Vagina (tissue), 2 donors: Measurements from ENCODE around the gene DGKI. TPM values are rescaled to one million over a fixed set of nuclear protein-coding genes. Genes with fewer than 3 reads are reported as not detected.

Experiments
- DNase-seq, 2 donors: peaks; one replicate each; pipeline ENCODE4 v3.0.0-alpha.2; 2017; ENCODE audit errors: extremely low spot score in 2 of 2
- H3K27ac ChIP-seq: fragments of 200-600 bp; sonication (generic); one replicate; pipeline ENCODE4 v1.5.1; 2019
- H3K27me3 ChIP-seq: fragments of 200-600 bp; sonication (generic); one replicate; pipeline ENCODE4 v1.5.1; 2019
- H3K36me3 ChIP-seq, 2 donors: fragments of 200-600 bp; sonication (generic); one replicate each; pipeline ENCODE4 v1.5.1; 2017 to 2019
- H3K4me1 ChIP-seq: fragments of 200-600 bp; sonication (generic); one replicate; pipeline ENCODE4 v1.5.1; 2019
- H3K4me3 ChIP-seq, 2 donors: fragments of 200-600 bp; sonication (generic); 1 replicate in 1 of 2; 2 replicates in 1 of 2; pipeline ENCODE4 v1.5.1; 2016 to 2019
- H3K9me3 ChIP-seq: fragments of 200-600 bp; sonication (generic); one replicate; pipeline ENCODE4 v1.5.1; 2019
- POLR2A ChIP-seq, 2 donors: fragments of 450-650 bp; IDR thresholded peaks; one replicate each; pipeline ENCODE4 v1.6.1; 2017; ENCODE audit warnings: antibody characterized with exemption in 2 of 2, mild to moderate bottlenecking in 2 of 2, moderate library complexity in 2 of 2
- POLR2AphosphoS5 ChIP-seq, 2 donors: sonication (generic); formaldehyde crosslinking; IDR thresholded peaks; one replicate each; pipeline ENCODE4 v1.9.0; 2017; ENCODE audit warnings: antibody characterized with exemption in 2 of 2, mild to moderate bottlenecking in 2 of 2, low read depth in 1 of 2; ENCODE audit not compliant: insufficient read depth in 1 of 2
- intact Hi-C: fragments of 100-400 bp; cut with DNase I; formaldehyde crosslinking; loops from one replicate; pipeline ENCODE4 v1.15.1; 2023
- total RNA-seq: library from RNA; depleted of rRNA; stranded (reverse); fragments of >200 nt; gene quantifications from one replicate; pipeline ENCODE4 v1.2.3, GENCODE V29; 2016
- TF ChIP-seq, protein P1 (sequence below), 3 experiments: fragments of 450-650 bp in 2 of 3; fragments of 200-600 bp in 1 of 3; sonication (generic) in 1 of 3; IDR thresholded peaks; one replicate each; pipeline ENCODE4 v1.5.1; 2017 to 2019; ENCODE audit warnings: antibody characterized with exemption in 3 of 3, mild to moderate bottlenecking in 2 of 3, moderate library complexity in 2 of 3

DGKI gene
- total RNA-seq, 1 donor from 2014 or later, result 1.2 TPM

DNA sequence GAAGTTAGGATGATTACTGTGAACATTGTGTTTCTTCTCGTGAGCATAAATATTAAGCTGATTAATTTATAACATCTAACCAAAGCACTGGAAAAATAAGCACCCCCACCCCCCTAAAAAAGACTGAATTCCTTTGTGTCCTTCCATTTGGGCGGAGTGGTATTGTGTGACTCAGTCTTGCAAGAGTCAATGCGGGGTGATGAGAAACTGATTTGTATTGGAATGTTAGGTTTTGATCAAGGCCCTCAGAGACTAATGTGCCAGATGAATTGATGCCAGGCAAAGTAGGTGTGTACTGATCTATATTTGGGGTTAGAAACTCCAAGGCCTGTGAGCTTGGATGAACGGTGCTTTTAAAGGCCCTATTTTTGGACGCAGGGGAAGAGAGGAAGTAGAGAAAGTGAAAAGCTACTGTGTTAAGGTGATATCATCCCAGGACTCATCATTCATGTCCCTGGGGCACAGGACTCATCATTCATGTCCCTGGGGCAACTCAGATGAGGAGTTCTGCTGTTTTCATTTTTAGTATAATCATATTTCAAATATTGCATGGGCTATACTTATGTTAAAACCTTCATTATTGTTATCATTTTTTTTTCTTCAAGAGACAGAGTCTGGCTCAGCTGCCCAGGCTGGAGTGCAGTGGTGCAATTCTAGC is 442.0 kb downstream of the DGKI start:
- H3K27ac ChIP-seq, result no peak overlapping the region
- H3K9me3 ChIP-seq, result no peaks in the 10 kb centered on the region
- H3K4me3 ChIP-seq, result no peak overlapping the region
- no peaks in the 10 kb centered on the region for H3K27me3 ChIP-seq
- H3K4me1 ChIP-seq, result no peaks in the 10 kb centered on the region
- DNase-seq, result no peak
- intact Hi-C loops, result no loop called here
- no peaks in the 10 kb centered on the region for H3K36me3 ChIP-seq
- TF ChIP-seq POLR2AphosphoS5 (IDR thresholded peaks at IDR 0.05; ENCODE audit: insufficient read depth in 1 of 2, low read depth in 1 of 2) (no peak), POLR2A (IDR thresholded peaks at IDR 0.05) (no peak)
- TF ChIP-seq, protein P1, sequence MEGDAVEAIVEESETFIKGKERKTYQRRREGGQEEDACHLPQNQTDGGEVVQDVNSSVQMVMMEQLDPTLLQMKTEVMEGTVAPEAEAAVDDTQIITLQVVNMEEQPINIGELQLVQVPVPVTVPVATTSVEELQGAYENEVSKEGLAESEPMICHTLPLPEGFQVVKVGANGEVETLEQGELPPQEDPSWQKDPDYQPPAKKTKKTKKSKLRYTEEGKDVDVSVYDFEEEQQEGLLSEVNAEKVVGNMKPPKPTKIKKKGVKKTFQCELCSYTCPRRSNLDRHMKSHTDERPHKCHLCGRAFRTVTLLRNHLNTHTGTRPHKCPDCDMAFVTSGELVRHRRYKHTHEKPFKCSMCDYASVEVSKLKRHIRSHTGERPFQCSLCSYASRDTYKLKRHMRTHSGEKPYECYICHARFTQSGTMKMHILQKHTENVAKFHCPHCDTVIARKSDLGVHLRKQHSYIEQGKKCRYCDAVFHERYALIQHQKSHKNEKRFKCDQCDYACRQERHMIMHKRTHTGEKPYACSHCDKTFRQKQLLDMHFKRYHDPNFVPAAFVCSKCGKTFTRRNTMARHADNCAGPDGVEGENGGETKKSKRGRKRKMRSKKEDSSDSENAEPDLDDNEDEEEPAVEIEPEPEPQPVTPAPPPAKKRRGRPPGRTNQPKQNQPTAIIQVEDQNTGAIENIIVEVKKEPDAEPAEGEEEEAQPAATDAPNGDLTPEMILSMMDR (IDR thresholded peaks at IDR 0.05), result no peak

DNA sequence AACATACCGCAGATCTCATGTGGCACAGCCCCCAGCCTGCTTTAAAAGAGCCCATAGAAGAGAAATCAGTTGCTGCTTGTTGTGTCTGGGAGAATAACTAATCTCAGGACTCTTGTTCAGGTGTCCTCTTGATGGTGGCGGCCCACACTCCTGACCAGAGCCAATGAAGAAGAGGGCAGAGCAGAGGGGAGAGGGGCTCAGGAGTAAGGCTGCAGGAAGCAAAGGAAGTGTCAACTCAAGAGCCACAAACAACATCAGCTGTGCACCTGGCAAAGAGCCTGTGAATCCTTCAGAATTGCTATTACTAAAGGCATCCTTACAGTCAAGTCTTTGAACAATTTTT is 443.4 kb downstream of the DGKI start:
- no peaks in the 10 kb centered on the region for H3K4me1 ChIP-seq
- DNase-seq, result no peak

DNA sequence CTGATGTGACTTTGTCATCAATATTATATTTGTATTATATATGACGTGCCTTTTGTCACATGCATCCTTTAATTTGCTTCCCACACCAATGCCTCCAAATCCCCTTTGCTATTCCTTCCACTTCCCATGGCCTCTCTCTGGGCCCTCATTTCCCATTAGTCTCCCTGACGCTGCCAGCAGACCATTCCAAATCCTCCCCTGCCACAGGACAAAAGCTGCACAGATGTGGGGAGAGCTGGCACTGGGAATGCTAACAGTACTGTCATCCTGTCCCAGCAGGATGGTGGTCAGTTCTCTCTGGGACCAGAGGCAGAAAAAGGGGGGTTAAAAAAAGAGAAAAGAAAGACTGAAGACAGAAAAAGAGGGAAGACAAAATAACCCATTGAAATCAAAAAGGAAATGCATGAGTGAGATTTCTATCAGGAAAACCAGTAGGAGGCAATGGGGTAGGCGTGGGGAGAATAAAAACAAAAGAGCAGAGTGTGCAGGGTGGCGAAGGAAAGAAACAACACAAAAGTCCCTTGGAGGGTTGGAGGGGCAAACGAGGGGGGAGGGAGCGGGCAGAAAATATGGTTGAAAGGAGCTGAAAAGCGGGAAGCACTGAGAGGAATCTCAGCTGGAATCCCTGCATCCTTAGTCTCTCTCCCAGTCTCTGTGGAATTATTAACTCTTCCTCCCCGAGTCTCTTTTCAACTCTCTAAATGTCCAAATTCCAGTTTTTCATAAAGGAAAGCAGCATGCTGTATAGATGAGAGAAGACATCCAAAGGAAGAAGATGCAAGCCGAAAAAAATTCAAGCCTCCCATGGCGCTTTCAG is 444.0 kb downstream of the DGKI start:
- Histone ChIP-seq H3K36me3 (no peaks in the 10 kb centered on the region), H3K9me3 (no peaks in the 10 kb centered on the region), H3K4me1 (no peaks in the 10 kb centered on the region), H3K4me3 (no peak overlapping the region), H3K27ac (no peak overlapping the region), H3K27me3 (no peaks in the 10 kb centered on the region)
- DNase-seq, result no peak
- TF ChIP-seq POLR2A (IDR thresholded peaks at IDR 0.05) (no peak), POLR2AphosphoS5 (IDR thresholded peaks at IDR 0.05; ENCODE audit: insufficient read depth in 1 of 2, low read depth in 1 of 2) (no peak)
- TF ChIP-seq, protein P1 (IDR thresholded peaks at IDR 0.05), result no peak
- intact Hi-C loops, result no loop called here

More for the DNA sequence above, 443.4 kb downstream of the DGKI start:
- no peaks in the 10 kb centered on the region for H3K36me3 ChIP-seq
- TF ChIP-seq, protein P1 (IDR thresholded peaks at IDR 0.05), result no peak
- no peak for TF ChIP-seq POLR2A (IDR thresholded peaks at IDR 0.05)
- TF ChIP-seq POLR2AphosphoS5 (IDR thresholded peaks at IDR 0.05; ENCODE audit: insufficient read depth in 1 of 2, low read depth in 1 of 2), result no peak
- H3K9me3 ChIP-seq, result no peaks in the 10 kb centered on the region
- H3K27me3 ChIP-seq, result no peaks in the 10 kb centered on the region
- H3K27ac ChIP-seq, result no peak overlapping the region
- no peak overlapping the region for H3K4me3 ChIP-seq
- intact Hi-C loops, result no loop called here

DNA sequence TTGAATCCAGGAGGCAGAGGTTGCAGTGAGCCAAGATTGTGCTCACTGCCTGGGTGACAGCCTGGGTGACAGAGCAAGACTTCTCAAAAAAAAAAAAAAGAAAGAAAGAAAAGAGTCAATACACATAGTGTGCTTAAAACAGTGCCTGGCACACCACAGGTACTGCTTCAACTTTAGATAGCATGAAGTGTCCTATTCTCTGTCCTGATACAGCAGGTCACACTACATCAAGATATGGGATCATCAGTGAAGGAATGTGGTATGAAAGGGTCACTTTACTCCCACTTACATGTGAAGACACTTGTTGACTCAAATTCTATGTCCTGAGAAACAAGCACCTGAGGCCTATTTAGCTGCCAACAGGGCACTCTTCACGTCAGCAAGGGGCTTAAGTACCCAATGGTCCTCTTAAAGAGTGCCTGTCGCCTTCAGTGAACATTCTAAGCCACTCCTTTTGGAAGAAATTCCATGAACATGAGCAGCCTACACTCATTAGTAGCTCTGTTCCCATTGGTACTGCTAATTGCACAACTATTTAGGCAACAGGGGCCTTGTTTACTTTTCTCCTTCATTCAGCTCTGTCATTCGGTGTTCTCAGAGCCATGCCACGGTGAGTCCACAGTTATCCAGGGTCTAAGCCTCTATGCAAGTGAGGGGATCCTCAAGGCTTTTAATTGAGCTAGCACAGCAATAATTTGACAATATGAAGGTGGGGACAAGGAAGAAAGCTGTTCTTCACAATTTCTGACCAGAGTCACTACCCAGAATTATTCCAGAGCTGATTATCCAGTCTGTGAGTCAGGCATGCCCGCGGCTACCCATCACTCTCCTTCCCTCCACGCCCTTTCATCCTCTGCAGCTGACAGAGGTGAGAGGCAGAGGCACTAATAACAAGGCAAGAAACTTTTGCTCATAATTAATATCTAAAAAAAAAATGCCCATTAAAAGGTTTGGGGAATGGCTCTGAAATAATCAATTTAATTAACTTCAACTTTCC is 446.6 kb downstream of the DGKI start:
- TF ChIP-seq POLR2AphosphoS5 (IDR thresholded peaks at IDR 0.05; ENCODE audit: insufficient read depth in 1 of 2, low read depth in 1 of 2) (no peak), POLR2A (IDR thresholded peaks at IDR 0.05) (no peak)
- TF ChIP-seq, protein P1 (IDR thresholded peaks at IDR 0.05), result no peak
- Histone ChIP-seq H3K27me3 (no peaks in the 10 kb centered on the region), H3K27ac (no peak overlapping the region), H3K9me3 (no peaks in the 10 kb centered on the region), H3K4me1 (no peaks in the 10 kb centered on the region), H3K36me3 (no peaks in the 10 kb centered on the region), H3K4me3 (no peak overlapping the region)
- intact Hi-C loops, result no loop called here
- no peak for DNase-seq
